GM23338 (cell line): ENCODE results near the gene GTPBP4. TPM values are rescaled to one million over a fixed set of nuclear protein-coding genes. Genes with fewer than 3 reads are reported as not detected.

ENCODE experiments used
- ATAC-seq: fragments of 200-7000 bp; cut with Tn5 transposase; 3 replicates; pipeline ENCODE4 v1.9.1; 2020
- DNase-seq: peaks from one replicate; pipeline ENCODE4 v3.0.0-alpha.2; 2015; ENCODE audit warnings: low spot score
- H2AFZ ChIP-seq: fragments of 200-600 bp; sonication (generic); 2 replicates; pipeline ENCODE4 v1.8.0; 2016; ENCODE audit warnings: antibody characterized with exemption, mild to moderate bottlenecking, moderate library complexity
- H3F3A ChIP-seq: fragments of 200-600 bp; sonication (generic); replicated peaks from 2 replicates; pipeline ENCODE4 v1.8.0; 2017; ENCODE audit warnings: antibody characterized with exemption, mixed run types, low read depth
- H3K27ac ChIP-seq: fragments of 200-600 bp; sonication (generic); 2 replicates; pipeline ENCODE4 v1.6.1; 2016; ENCODE audit warnings: low read depth
- H3K27me3 ChIP-seq: fragments of 200-600 bp; sonication (generic); 2 replicates; pipeline ENCODE4 v1.8.0; 2016; ENCODE audit warnings: mild to moderate bottlenecking, mixed run types, moderate library complexity; ENCODE audit not compliant: insufficient read depth
- H3K36me3 ChIP-seq: fragments of 200-600 bp; sonication (generic); 2 replicates; pipeline ENCODE4 v1.8.0; 2016; ENCODE audit warnings: mild to moderate bottlenecking; ENCODE audit not compliant: insufficient read depth
- H3K4me1 ChIP-seq: fragments of 200-600 bp; sonication (generic); 2 replicates; pipeline ENCODE4 v1.8.0; 2016; ENCODE audit warnings: mild to moderate bottlenecking, moderate library complexity; ENCODE audit not compliant: insufficient read depth
- H3K4me2 ChIP-seq: fragments of 200-600 bp; sonication (generic); 2 replicates; pipeline ENCODE4 v1.7.1; 2017; ENCODE audit warnings: mixed run types
- H3K4me3 ChIP-seq: fragments of 200-600 bp; sonication (generic); 2 replicates; pipeline ENCODE4 v1.6.1; 2016; ENCODE audit warnings: mixed run types
- H3K79me2 ChIP-seq: fragments of 200-600 bp; sonication (generic); replicated peaks from 2 replicates; pipeline ENCODE4 v1.8.0; 2017; ENCODE audit warnings: mild to moderate bottlenecking; ENCODE audit not compliant: insufficient read depth
- H3K9me2 ChIP-seq: fragments of 200-600 bp; sonication (generic); 2 replicates; pipeline ENCODE4 v1.8.0; 2017; ENCODE audit not compliant: insufficient read depth
- H4K20me1 ChIP-seq: fragments of 200-600 bp; sonication (generic); replicated peaks from 2 replicates; pipeline ENCODE4 v1.8.0; 2017; ENCODE audit warnings: mild to moderate bottlenecking; ENCODE audit not compliant: insufficient read depth
- H3K27ac Mint-ChIP-seq: 2 replicates; pipeline ENCODE4 v1.8.0; 2020; ENCODE audit warnings: inconsistent platforms, mild to moderate bottlenecking, moderate library complexity, mixed read lengths
- H3K27me3 Mint-ChIP-seq: 3 replicates; pipeline ENCODE4 v1.8.0; 2022; ENCODE audit warnings: low read depth, mild to moderate bottlenecking, moderate library complexity, mixed read lengths, inconsistent platforms; ENCODE audit not compliant: insufficient read depth, poor library complexity
- H3K36me3 Mint-ChIP-seq: 3 replicates; pipeline ENCODE4 v1.8.0; 2021; ENCODE audit warnings: low read depth, mild to moderate bottlenecking, inconsistent platforms, moderate library complexity, mixed read lengths
- H3K4me1 Mint-ChIP-seq: 3 replicates; pipeline ENCODE4 v1.8.0; 2020; ENCODE audit warnings: mild to moderate bottlenecking, inconsistent platforms, mixed read lengths
- H3K4me3 Mint-ChIP-seq: 3 replicates; pipeline ENCODE4 v1.8.0; 2021; ENCODE audit warnings: moderate library complexity, mild to moderate bottlenecking, inconsistent platforms, mixed read lengths
- H3K9me3 Mint-ChIP-seq: 3 replicates; pipeline ENCODE4 v1.8.0; 2020; ENCODE audit warnings: moderate library complexity, mild to moderate bottlenecking, inconsistent platforms, mixed read lengths
- CREB1 ChIP-seq: fragments of 250-450 bp; sonication (Bioruptor Pico); IDR thresholded peaks from 2 replicates; pipeline ENCODE4 v1.5.0; 2020; ENCODE audit warnings: low read depth, mild to moderate bottlenecking, moderate library complexity
- EZH2 ChIP-seq: fragments of 200-600 bp; sonication (generic); IDR thresholded peaks from one replicate; pipeline ENCODE4 v1.8.0; 2017; ENCODE audit warnings: antibody characterized with exemption, mild to moderate bottlenecking, low read depth; ENCODE audit not compliant: unreplicated experiment
- EZH2phosphoT487 ChIP-seq: fragments of 200-600 bp; sonication (generic); IDR thresholded peaks from one replicate; pipeline ENCODE4 v1.8.1; 2018; ENCODE audit warnings: antibody characterized with exemption; ENCODE audit not compliant: unreplicated experiment
- JUNB ChIP-seq: IDR thresholded peaks from one replicate; pipeline ENCODE4 v1.6.1; 2016; ENCODE audit warnings: antibody characterized with exemption; ENCODE audit not compliant: unreplicated experiment
- NANOG ChIP-seq: IDR thresholded peaks from 2 replicates; pipeline ENCODE4 v1.6.1; 2016; ENCODE audit warnings: antibody characterized with exemption, borderline replicate concordance
- POLR2AphosphoS5 ChIP-seq: IDR thresholded peaks from 2 replicates; pipeline ENCODE4 v1.6.1; 2016; ENCODE audit warnings: antibody characterized with exemption, low read depth
- STAT1 ChIP-seq: IDR thresholded peaks from one replicate; pipeline ENCODE4 v1.6.1; 2016; ENCODE audit warnings: antibody characterized with exemption; ENCODE audit not compliant: unreplicated experiment
- ZNF114 ChIP-seq: fragments of 250-450 bp; sonication (Bioruptor Pico); IDR thresholded peaks from 2 replicates; pipeline ENCODE4 v1.5.0; 2020; ENCODE audit warnings: mild to moderate bottlenecking, moderate library complexity
- ZNF331 ChIP-seq: fragments of 250-450 bp; sonication (Bioruptor Pico); IDR thresholded peaks from 2 replicates; pipeline ENCODE4 v1.5.0; 2020; ENCODE audit warnings: low read depth, mild to moderate bottlenecking, moderate library complexity
- polyA plus RNA-seq: library from polyadenylated mRNA; unstranded; fragments of >200 nt; fragmentation: Nextera tagmentation; extraction: Ambion mirVana; gene quantifications from 2 replicates; pipeline ENCODE4 v1.2.1, GENCODE V29; 2016
- total RNA-seq: library from RNA; depleted of rRNA; stranded (reverse); fragments of >200 nt; shearing (Covaris generic); gene quantifications from 2 replicates; pipeline ENCODE4 v1.2.3, GENCODE V29; 2014
- TF ChIP-seq, protein P1 (sequence below): fragments of 250-450 bp; sonication (Bioruptor Pico); IDR thresholded peaks from 2 replicates; pipeline ENCODE4 v1.5.0; 2020; ENCODE audit warnings: mild to moderate bottlenecking, moderate library complexity
- TF ChIP-seq, protein P2 (sequence below): IDR thresholded peaks from one replicate; pipeline ENCODE4 v1.6.1; 2018; ENCODE audit warnings: antibody characterized with exemption; ENCODE audit not compliant: unreplicated experiment
- TF ChIP-seq, protein P3 (sequence below): IDR thresholded peaks from 2 replicates; pipeline ENCODE4 v1.6.1; 2016; ENCODE audit warnings: antibody characterized with exemption
- TF ChIP-seq, protein P4 (sequence below), 2 experiments: fragments of 200-600 bp in 1 of 2; sonication (generic) in 1 of 2; conservative IDR thresholded peaks; 2 replicates each; pipeline versions ENCODE4 v1.5.1 to v1.6.1; 2016 to 2017; ENCODE audit warnings: antibody characterized with exemption in 2 of 2, low read depth in 2 of 2, mild to moderate bottlenecking in 2 of 2, moderate library complexity in 1 of 2

GTPBP4 gene
- total and polyA plus RNA-seq, 2 experiments from 2014 or later = 56.5 to 62.6 TPM

DNA sequence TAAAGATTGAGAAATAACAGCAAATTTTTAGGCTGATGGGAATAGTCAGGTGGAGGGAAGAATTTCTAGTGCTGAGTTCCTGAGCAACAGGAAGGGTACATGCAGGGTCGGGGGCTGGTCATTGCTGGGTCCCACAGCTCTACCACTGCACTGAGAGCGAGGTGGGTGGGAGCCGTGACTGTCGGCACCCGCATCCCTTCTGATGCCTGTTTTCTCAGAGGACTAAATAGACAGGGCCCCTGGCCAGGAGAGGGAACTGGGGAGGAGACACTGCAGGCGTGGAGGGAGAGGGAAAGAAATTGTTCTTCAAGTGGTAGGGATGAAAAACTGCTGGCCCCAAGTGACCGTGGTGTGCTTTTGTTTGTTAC, 7.3 kb downstream of the GTPBP4 start:
- peaks cover 93% of the 10 kb centered on the region for H3K36me3 Mint-ChIP-seq
- H3K4me1 Mint-ChIP-seq = no peaks in the 10 kb centered on the region
- H3F3A ChIP-seq = peaks cover 29% of the 10 kb centered on the region
- no peak overlapping the region for H3K4me3 ChIP-seq
- no peak overlapping the region for H3K4me3 Mint-ChIP-seq
- no peak overlapping the region for H3K4me2 ChIP-seq
- DNase-seq (no peak), ATAC-seq (no peak)
- no peak overlapping the region; the same call in 1 of the 2 replicates for H3K27ac Mint-ChIP-seq
- H3K9me3 Mint-ChIP-seq = no peaks in the 10 kb centered on the region; the same call in 2 of the 3 replicates
- H3K27ac ChIP-seq = no peak overlapping the region
- H3K4me1 ChIP-seq = no peaks in the 10 kb centered on the region
- no peaks in the 10 kb centered on the region for H3K9me2 ChIP-seq
- H3K79me2 ChIP-seq = peaks cover 93% of the 10 kb centered on the region
- no peak overlapping the region for H2AFZ ChIP-seq
- no peaks in the 10 kb centered on the region for H3K27me3 ChIP-seq
- peaks cover 67% of the 10 kb centered on the region for H4K20me1 ChIP-seq
- peaks cover 4% of the 10 kb centered on the region for H3K27me3 Mint-ChIP-seq
- TF ChIP-seq STAT1 = no peak
- no peak for TF ChIP-seq ZNF114 (CRISPR knock-in tag)
- TF ChIP-seq, protein P1, sequence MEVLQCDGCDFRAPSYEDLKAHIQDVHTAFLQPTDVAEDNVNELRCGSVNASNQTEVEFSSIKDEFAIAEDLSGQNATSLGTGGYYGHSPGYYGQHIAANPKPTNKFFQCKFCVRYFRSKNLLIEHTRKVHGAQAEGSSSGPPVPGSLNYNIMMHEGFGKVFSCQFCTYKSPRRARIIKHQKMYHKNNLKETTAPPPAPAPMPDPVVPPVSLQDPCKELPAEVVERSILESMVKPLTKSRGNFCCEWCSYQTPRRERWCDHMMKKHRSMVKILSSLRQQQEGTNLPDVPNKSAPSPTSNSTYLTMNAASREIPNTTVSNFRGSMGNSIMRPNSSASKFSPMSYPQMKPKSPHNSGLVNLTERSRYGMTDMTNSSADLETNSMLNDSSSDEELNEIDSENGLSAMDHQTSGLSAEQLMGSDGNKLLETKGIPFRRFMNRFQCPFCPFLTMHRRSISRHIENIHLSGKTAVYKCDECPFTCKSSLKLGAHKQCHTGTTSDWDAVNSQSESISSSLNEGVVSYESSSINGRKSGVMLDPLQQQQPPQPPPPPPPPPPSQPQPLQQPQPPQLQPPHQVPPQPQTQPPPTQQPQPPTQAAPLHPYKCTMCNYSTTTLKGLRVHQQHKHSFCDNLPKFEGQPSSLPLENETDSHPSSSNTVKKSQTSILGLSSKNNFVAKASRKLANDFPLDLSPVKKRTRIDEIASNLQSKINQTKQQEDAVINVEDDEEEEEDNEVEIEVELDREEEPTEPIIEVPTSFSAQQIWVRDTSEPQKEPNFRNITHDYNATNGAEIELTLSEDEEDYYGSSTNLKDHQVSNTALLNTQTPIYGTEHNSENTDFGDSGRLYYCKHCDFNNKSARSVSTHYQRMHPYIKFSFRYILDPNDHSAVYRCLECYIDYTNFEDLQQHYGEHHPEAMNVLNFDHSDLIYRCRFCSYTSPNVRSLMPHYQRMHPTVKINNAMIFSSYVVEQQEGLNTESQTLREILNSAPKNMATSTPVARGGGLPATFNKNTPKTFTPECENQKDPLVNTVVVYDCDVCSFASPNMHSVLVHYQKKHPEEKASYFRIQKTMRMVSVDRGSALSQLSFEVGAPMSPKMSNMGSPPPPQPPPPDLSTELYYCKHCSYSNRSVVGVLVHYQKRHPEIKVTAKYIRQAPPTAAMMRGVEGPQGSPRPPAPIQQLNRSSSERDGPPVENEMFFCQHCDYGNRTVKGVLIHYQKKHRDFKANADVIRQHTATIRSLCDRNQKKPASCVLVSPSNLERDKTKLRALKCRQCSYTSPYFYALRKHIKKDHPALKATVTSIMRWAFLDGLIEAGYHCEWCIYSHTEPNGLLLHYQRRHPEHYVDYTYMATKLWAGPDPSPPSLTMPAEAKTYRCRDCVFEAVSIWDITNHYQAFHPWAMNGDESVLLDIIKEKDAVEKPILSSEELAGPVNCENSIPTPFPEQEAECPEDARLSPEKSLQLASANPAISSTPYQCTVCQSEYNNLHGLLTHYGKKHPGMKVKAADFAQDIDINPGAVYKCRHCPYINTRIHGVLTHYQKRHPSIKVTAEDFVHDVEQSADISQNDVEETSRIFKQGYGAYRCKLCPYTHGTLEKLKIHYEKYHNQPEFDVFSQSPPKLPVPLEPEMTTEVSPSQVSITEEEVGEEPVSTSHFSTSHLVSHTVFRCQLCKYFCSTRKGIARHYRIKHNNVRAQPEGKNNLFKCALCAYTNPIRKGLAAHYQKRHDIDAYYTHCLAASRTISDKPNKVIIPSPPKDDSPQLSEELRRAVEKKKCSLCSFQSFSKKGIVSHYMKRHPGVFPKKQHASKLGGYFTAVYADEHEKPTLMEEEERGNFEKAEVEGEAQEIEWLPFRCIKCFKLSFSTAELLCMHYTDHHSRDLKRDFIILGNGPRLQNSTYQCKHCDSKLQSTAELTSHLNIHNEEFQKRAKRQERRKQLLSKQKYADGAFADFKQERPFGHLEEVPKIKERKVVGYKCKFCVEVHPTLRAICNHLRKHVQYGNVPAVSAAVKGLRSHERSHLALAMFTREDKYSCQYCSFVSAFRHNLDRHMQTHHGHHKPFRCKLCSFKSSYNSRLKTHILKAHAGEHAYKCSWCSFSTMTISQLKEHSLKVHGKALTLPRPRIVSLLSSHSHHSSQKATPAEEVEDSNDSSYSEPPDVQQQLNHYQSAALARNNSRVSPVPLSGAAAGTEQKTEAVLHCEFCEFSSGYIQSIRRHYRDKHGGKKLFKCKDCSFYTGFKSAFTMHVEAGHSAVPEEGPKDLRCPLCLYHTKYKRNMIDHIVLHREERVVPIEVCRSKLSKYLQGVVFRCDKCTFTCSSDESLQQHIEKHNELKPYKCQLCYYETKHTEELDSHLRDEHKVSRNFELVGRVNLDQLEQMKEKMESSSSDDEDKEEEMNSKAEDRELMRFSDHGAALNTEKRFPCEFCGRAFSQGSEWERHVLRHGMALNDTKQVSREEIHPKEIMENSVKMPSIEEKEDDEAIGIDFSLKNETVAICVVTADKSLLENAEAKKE (CRISPR knock-in tag) = no peak
- no peak for TF ChIP-seq NANOG
- TF ChIP-seq POLR2AphosphoS5 = no peak
- TF ChIP-seq, protein P2, sequence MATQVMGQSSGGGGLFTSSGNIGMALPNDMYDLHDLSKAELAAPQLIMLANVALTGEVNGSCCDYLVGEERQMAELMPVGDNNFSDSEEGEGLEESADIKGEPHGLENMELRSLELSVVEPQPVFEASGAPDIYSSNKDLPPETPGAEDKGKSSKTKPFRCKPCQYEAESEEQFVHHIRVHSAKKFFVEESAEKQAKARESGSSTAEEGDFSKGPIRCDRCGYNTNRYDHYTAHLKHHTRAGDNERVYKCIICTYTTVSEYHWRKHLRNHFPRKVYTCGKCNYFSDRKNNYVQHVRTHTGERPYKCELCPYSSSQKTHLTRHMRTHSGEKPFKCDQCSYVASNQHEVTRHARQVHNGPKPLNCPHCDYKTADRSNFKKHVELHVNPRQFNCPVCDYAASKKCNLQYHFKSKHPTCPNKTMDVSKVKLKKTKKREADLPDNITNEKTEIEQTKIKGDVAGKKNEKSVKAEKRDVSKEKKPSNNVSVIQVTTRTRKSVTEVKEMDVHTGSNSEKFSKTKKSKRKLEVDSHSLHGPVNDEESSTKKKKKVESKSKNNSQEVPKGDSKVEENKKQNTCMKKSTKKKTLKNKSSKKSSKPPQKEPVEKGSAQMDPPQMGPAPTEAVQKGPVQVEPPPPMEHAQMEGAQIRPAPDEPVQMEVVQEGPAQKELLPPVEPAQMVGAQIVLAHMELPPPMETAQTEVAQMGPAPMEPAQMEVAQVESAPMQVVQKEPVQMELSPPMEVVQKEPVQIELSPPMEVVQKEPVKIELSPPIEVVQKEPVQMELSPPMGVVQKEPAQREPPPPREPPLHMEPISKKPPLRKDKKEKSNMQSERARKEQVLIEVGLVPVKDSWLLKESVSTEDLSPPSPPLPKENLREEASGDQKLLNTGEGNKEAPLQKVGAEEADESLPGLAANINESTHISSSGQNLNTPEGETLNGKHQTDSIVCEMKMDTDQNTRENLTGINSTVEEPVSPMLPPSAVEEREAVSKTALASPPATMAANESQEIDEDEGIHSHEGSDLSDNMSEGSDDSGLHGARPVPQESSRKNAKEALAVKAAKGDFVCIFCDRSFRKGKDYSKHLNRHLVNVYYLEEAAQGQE = no peak
- TF ChIP-seq EZH2phosphoT487 = no peak
- TF ChIP-seq, protein P3, sequence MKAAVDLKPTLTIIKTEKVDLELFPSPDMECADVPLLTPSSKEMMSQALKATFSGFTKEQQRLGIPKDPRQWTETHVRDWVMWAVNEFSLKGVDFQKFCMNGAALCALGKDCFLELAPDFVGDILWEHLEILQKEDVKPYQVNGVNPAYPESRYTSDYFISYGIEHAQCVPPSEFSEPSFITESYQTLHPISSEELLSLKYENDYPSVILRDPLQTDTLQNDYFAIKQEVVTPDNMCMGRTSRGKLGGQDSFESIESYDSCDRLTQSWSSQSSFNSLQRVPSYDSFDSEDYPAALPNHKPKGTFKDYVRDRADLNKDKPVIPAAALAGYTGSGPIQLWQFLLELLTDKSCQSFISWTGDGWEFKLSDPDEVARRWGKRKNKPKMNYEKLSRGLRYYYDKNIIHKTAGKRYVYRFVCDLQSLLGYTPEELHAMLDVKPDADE = no peak
- TF ChIP-seq ZNF331 = no peak
- no peak for TF ChIP-seq EZH2
- no peak for TF ChIP-seq CREB1 (CRISPR knock-in tag)
- TF ChIP-seq JUNB = no peak
- TF ChIP-seq, protein P4, sequence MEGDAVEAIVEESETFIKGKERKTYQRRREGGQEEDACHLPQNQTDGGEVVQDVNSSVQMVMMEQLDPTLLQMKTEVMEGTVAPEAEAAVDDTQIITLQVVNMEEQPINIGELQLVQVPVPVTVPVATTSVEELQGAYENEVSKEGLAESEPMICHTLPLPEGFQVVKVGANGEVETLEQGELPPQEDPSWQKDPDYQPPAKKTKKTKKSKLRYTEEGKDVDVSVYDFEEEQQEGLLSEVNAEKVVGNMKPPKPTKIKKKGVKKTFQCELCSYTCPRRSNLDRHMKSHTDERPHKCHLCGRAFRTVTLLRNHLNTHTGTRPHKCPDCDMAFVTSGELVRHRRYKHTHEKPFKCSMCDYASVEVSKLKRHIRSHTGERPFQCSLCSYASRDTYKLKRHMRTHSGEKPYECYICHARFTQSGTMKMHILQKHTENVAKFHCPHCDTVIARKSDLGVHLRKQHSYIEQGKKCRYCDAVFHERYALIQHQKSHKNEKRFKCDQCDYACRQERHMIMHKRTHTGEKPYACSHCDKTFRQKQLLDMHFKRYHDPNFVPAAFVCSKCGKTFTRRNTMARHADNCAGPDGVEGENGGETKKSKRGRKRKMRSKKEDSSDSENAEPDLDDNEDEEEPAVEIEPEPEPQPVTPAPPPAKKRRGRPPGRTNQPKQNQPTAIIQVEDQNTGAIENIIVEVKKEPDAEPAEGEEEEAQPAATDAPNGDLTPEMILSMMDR (conservative IDR thresholded peaks at IDR 0.05; ENCODE audit: low read depth in 2 of 2) = no peak
- H3K36me3 ChIP-seq = peaks cover 78% of the 10 kb centered on the region
